ENCODE measurements around the gene AADACL2. TPM values are rescaled to one million over a fixed set of nuclear protein-coding genes. Genes with fewer than 3 reads are reported as not detected.

AADACL2 gene
- total RNA-seq, 2 donors from 2014 or later = not detected

GRCh38 chr3:151721294-151721693, 12.4 kb upstream of the AADACL2 start:
- no peaks in the 10 kb centered on the region for H3K4me1 ChIP-seq
- no peak for TF ChIP-seq POLR2A (IDR thresholded peaks at IDR 0.05)
- TF ChIP-seq CTCF (IDR thresholded peaks at IDR 0.05) = no peak
- intact Hi-C loops (cut with DNase I) = no loop called here
- no peaks in the 10 kb centered on the region for H3K36me3 ChIP-seq (replicated peaks in 1 of 2; ENCODE audit: insufficient read depth in 1 of 2, low read depth in 2 of 2)
- no peak overlapping the region for H3K4me3 ChIP-seq
- H3K27ac ChIP-seq = no peak overlapping the region
- no peaks in the 10 kb centered on the region for H3K27me3 ChIP-seq
- no peaks in the 10 kb centered on the region for H3K9me3 ChIP-seq
- DNase-seq (no peak), ATAC-seq (no peak)
- 94 to 95% methylated on average over 8 of the region's 8 CpGs for WGBS, 2 donors

GRCh38 chr3:151722856-151723255, 10.9 kb upstream of the AADACL2 start:
- Histone ChIP-seq H3K4me3 (no peak overlapping the region), H3K4me1 (no peaks in the 10 kb centered on the region), H3K27me3 (no peaks in the 10 kb centered on the region), H3K9me3 (no peaks in the 10 kb centered on the region), H3K36me3 (replicated peaks in 1 of 2; ENCODE audit: insufficient read depth in 1 of 2, low read depth in 2 of 2) (no peaks in the 10 kb centered on the region), H3K27ac (no peak overlapping the region)
- ATAC-seq (no peak), DNase-seq (no peak)
- WGBS, 2 donors = 78 to 82% methylated on average over 2 of the region's 2 CpGs
- TF ChIP-seq POLR2A (IDR thresholded peaks at IDR 0.05) (no peak), CTCF (IDR thresholded peaks at IDR 0.05) (no peak)
- intact Hi-C loops (cut with DNase I) = no loop called here

GRCh38 chr3:151724576-151725562, 8.9 kb upstream of the AADACL2 start:
- Histone ChIP-seq H3K4me1 (no peaks in the 10 kb centered on the region), H3K27ac (no peak overlapping the region), H3K27me3 (no peaks in the 10 kb centered on the region), H3K4me3 (no peak overlapping the region), H3K36me3 (replicated peaks in 1 of 2; ENCODE audit: insufficient read depth in 1 of 2, low read depth in 2 of 2) (no peaks in the 10 kb centered on the region), H3K9me3 (no peaks in the 10 kb centered on the region)
- ATAC-seq (no peak), DNase-seq (no peak)
- TF ChIP-seq POLR2A (IDR thresholded peaks at IDR 0.05) (no peak), CTCF (IDR thresholded peaks at IDR 0.05) (no peak)
- 81 to 87% methylated on average over 6 of the region's 6 CpGs for WGBS, 2 donors
- intact Hi-C loops (cut with DNase I) = no loop called here

- ATAC-seq (no peak), DNase-seq (no peak)
- H3K27ac ChIP-seq = no peak overlapping the region
- intact Hi-C loops (cut with DNase I) = no loop called here
- no peaks in the 10 kb centered on the region for H3K27me3 ChIP-seq
- H3K36me3 ChIP-seq (replicated peaks in 1 of 2; ENCODE audit: insufficient read depth in 1 of 2, low read depth in 2 of 2) = no peaks in the 10 kb centered on the region
- TF ChIP-seq CTCF (IDR thresholded peaks at IDR 0.05) (no peak), POLR2A (IDR thresholded peaks at IDR 0.05) (no peak)
- 46 to 63% methylated on average over 1 of the region's 1 CpG for WGBS, 2 donors
- no peaks in the 10 kb centered on the region for H3K9me3 ChIP-seq
- no peaks in the 10 kb centered on the region for H3K4me1 ChIP-seq
- no peak overlapping the region for H3K4me3 ChIP-seq
Observed at GRCh38 chr3:151726016-151726415, 7.7 kb upstream of the AADACL2 start.

All from body of pancreas (tissue), 4 donors.